GM19372 (cell line): ENCODE data around the gene GP1BB.

ENCODE experiments used
- ATAC-seq: cut with Tn5 transposase; IDR thresholded peaks from one replicate; pipeline ENCODE4 v1.9.1; 2021; ENCODE audit warnings: mild to moderate bottlenecking, low read depth, moderate library complexity; ENCODE audit not compliant: unreplicated experiment

The GP1BB gene

DNA sequence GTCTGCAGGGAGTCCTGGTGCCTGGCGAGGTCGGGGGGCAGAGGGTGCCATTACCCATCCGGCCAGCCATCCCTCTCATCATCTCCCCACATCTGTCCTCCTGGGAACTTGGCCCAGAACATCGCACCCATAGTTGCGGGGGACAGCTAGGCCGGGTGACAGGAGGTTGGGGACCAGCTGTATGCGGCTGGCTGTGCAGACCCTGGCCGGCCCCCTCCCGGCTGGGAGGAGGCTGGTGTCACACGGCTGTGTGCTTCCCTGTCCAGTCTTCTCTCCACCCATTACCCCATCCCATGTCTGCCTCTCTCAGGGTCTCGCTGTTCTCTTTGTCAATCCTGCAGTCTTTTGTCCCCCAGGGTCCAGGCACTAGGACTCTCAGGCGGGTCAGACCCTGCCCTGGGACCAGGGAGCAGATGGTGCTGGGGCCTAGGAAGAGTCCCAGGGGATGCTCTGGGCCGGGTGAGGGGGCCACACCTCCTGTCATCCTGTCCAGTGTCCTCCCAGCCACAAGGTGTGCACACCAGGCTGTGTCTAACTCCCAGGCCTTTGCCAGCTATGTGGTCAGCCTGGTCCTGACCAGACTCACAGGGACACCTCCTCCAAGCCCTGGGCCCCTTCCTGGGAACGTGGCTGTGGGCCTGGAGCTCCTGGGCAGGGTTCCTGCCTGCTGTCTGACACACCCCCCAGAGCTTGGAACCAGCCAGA lies 30.8 kb downstream of the GP1BB start:
- no peak for ATAC-seq

GRCh38 chr22:19754701-19755144 lies 31.4 kb downstream of the GP1BB start:
- ATAC-seq, result no peak

DNA sequence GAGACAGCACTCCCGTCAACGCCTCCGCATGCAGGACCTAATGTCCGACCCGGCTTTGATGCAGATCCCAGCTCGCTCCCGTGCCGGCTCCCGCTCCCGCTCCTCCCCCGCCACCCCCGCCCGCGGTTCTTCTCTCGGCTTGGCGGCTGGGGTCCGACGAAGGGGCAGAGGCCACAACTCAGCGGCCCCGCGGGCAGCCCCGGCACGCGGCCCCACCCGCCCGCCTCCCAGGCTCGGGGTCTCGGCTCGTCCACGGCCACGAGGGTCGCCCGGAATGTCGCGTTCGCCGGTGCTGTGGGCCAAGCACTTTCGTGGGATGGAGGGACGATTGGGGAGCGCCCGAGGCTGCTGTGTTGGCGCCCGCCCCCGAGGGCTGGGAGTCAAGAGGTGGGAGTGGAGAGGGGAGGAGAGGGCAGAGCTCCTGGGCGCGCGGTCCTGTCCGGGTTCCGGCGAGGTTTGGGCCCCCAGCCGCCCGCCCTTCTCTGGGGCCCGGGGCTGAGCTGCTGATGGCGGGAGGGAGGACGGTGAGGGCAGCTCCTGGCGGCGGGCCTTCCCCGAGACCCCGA lies 31.9 kb downstream of the GP1BB start:
- ATAC-seq, result no peak

DNA sequence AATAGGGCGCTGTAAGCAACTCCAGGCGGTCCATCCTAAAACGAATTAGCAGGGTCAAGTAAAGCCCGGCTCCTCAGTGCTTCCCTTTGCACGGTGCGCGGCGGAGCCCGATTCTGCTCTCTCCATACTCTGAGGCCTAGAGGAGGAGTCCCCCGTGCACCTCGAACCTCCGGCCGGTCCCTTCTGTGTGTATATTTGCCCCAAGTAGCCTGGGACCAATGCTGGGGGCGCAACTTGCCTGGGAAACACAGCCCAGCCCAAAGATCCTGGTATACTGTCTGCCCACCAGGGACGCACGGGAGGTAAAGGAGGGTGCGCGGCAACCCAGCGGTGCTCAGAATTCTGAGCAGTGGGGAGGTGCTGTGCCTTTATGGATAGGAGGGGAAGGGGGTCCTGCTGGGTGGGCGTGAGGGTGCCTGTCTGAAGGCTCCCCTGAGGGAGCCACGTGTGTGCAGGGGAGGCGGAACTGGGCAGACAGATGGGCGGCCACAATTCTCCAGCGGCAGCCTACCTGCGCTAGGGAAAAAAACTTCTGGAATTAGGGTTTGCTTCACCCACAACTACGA lies 32.5 kb downstream of the GP1BB start:
- no peak for ATAC-seq

DNA sequence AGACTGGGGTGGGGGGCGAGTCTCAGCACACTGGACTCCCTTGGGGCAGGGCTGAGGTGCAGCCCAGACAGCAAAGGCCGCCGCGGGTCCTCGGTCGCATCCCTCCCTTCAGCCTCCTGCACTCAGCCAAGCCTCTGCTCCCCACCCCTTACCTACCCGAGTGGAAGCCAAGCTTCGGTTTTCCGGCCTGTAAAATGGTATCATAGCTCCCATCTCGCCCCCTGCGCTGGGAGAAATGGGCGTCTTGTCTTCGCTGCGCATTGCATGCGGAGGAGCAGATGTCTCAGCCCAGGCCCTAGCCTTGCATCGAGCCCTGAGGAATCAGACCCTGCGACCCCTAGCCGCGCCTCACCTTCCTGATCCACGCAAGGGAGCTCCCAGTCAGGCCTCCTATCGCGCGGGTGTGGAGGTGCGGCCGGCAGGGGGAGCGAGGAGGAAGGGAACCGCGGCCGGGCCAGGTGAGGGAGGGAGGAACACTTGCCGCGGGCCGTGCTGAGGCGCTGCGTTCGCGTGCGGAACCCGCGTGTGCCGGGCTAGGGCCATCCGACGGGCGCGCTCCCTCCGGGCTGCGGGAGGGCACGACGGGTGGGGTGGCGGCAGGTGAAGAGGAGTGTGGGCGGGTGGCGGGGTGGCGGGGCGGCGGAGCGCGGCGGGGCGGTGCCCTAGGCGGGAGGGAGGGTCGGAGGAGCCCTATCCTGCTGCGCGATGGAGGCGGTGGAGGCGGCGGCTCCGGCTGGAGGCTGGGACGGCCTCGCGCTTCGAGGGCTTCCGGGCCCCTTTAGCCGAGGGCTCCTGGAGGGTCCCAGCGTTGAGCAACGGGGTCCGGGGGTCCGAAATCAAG lies 33.2 kb downstream of the GP1BB start:
- ATAC-seq, result no peak

GRCh38 chr22:19757140-19757984 lies 34.0 kb downstream of the GP1BB start:
- no peak for ATAC-seq

GRCh38 chr22:19757985-19758895 lies 34.9 kb downstream of the GP1BB start:
- no peak for ATAC-seq

- no peak for ATAC-seq
Observed at GRCh38 chr22:19758896-19759426, 35.6 kb downstream of the GP1BB start.

- no peak for ATAC-seq
Observed at GRCh38 chr22:19759427-19760057, 36.2 kb downstream of the GP1BB start.

DNA sequence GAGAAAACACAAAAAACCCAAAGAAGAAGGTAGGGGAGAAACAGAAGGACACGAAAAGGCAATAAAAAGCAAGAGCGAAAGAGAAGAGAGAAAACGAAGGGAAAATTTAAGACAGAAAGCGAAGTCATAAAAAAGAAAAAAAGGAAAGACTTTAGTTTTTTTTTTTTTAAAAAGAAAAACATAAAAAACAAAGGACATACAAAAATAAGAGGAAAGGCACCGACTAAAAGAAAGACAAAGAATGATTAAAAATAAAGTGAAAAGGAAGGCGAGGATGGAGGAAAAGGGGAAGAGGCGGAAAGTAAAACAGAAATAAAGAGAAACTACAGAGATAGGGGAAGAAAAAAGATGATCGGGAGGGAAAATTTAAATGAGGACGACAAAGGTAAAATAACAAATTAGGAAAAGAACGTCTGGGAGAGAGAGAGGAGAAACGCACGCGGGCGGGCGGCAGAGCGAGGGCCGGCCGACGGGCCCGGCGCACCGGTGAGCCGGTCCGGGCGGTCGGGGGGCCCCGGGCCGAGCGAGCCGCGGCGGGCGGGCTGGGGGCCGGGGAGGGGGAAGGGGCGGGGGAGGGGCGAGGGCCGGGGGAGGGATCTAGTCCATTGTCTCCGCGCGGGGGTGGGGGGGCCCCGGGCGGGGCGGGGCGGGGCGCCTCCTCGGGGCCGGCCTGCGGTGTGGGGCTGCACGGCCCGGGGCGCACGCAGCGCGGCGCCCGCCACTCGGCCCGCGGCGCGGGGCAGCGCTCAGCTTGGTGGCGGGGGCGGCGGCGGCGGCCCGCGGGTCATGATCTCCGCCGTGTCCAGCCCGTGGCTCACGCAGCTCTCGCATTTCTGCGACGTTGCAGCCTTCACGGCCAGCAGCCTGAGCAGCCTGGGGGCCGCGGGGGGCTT lies 37.0 kb downstream of the GP1BB start, which contains the start of gene TBX1:
TBX1 (plus strand) TSS at position 721 of the 893 bp plus-strand sequence; CDS start at position 787, 66 bp downstream.
- no peak for ATAC-seq

DNA sequence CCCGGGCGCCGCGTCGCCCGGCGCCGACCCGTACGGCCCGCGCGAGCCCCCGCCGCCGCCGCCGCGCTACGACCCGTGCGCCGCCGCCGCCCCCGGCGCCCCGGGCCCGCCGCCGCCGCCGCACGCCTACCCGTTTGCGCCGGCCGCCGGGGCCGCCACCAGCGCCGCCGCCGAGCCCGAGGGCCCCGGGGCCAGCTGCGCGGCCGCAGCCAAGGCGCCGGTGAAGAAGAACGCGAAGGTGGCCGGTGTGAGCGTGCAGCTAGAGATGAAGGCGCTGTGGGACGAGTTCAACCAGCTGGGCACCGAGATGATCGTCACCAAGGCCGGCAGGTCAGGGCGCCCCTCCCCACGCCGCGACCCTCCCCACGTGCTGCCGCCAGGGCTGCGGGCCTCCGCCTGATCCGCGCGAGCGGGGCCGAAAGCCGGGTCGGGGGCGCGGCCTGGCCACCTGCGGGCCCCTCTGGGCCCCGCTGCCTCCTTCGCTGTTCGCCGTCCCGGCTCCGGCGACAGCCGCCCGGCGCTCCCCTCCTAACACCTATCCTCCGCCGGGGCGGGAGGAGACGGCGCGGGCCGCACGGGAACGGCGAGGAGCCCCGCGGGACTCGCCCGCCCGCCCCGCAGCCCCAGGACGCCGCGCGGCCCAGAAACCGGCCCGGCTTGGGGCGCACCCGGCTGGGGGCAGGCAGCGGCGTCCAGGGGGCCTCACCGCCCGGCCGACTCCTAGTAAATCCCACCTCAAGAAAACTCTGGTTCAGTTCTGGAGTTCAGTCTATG lies 37.8 kb downstream of the GP1BB start:
- ATAC-seq, result no peak

- no peak for ATAC-seq
Observed at GRCh38 chr22:19761725-19762567, 38.6 kb downstream of the GP1BB start.

- no peak for ATAC-seq
Observed at GRCh38 chr22:19762568-19763457, 39.5 kb downstream of the GP1BB start.

DNA sequence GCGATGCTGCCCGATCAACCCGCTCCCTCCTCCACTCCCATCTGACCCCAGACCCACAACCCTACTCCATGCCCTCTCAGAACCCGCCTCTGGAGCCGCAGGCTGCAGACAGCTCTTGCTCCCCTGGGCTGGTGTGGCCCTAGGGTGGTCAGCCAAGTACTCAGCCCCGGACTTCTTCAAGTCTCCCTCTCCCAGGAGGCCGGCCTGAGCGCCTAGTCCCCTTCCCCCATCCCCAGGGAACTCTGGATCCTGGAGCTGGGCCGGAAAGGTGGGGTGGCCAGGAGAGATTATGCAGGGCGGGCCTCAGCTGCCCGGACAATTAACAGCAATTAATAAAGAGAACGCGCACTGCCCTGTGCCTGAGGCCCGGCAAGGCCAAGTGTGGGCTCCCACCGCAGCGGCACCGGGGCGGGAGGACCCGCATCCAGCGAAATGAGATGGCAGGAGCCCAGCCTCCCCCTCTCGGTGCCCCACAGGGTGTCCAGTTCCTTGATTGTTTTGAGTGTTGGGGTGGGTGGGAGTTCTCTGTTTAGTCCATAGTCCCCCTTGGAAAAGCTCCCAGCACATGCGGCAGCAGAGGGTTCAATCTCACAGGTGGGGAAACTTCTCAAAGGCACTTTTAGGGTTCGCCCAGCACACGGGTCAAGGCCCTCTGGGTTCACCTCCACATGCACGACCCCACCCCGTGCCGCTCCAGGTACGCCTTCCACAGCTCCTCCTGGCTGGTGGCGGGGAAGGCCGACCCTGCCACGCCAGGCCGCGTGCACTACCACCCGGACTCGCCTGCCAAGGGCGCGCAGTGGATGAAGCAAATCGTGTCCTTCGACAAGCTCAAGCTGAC lies 40.3 kb downstream of the GP1BB start:
- no peak for ATAC-seq
